Retina (tissue), 1 donor: ENCODE results near the gene DNAJC6.
"Not testable (repeated sequence)": the region's sequence is repeated elsewhere in the genome, so short reads cannot be mapped to it uniquely, and the experiment has no call there.

Experiments
- DNase-seq: peaks from one replicate; pipeline ENCODE4 v3.0.0-alpha.2; 2016

DNAJC6 gene

DNA sequence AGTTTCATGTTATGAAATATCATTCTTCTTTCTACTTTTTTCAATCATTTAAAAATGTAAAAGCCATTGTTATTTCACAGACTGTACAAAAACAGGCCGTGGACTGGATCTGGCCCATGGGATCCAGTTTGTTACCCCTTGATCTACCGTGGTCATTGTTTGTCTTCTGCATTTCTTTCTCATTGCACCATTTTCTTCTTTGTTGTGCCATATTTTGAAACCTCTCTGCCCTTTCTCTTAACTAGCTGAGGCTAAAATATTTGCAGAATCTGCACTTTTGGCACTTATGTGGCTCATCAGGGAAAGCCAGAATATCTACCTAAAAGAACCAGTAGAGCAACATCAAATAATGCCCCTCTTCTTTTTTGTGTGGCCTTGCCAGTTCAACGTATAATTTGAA, 50.5 kb downstream of the DNAJC6 start:
- DNase-seq: no peak

DNA sequence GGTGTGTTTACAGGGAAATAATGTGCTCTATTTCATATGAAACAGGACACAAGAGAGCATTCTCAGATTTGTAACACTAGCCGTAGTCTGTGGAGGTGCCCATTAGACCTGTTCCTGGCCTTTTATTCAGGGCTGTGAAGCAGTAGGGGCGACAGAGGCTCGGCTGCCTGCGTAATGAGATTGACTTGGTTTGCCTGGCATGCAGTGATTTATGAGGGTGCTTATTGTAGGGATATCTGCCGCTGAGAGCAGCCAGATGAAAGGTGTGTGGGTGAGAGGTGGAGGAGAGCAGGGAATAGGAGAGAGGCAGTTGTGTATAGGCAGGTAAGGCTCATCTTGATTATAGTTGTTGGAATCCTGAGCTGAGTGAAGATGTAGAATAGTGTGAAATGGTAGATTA, 51.3 kb downstream of the DNAJC6 start:
- no peak for DNase-seq

DNA sequence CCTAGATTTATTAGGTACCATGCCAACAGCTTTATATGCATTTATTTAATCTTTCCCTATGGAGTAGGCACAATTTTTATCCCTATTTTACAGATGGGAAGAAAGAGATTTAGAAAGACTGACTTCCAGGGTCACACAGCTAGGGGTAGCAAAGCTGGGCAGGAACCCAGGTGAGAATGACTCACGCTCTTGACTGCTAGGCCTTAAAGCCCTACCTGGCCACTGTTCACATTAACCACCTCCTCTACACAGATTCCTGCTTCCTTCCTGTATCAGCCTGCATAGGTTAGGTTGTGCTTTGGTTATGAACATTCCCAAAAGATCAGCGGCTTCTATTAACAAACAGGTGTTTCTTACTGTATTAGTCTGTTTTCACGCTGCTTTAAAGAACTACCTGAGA, 53.2 kb downstream of the DNAJC6 start:
- DNase-seq: no peak

DNA sequence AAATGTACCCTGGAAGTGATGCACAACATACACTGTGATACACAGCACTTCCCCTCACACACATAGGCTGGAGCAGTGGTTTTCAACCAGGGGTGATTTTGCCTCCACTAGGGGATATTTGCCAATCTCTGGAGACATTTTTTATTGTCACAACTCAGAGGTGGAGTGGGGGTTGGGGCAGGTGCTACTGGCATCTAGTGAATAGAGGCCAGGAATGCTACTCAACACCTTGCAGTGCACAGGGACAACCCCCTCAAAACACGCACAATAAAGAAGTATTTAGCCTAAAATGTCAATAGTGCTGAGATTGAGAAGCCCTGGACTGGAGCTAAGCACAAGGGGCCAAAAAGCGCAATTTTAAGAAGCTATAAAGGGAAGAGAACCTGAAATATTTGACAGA, 54.1 kb downstream of the DNAJC6 start:
- DNase-seq: no peak

DNA sequence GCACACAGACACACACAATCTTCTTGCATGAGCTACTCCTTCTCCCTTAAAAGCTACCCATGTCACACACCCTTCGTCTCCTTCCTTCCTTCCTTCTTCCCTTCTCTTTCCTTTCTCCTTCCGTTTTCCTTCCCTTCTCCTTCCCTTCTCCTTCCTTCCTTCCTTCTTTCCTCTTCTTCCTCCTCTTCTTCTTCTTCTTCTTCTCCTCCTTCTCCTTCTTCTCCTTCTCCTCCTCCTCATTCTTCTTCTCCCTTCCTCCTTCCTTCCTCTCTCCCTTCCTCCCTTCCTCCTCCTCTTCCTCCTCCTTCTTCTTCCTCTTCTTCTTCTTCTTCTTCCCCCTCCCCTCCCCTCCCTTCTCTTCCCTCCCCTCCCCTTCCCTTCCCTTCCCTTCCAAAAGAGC, 59.1 kb downstream of the DNAJC6 start:
- DNase-seq: no peak

DNA sequence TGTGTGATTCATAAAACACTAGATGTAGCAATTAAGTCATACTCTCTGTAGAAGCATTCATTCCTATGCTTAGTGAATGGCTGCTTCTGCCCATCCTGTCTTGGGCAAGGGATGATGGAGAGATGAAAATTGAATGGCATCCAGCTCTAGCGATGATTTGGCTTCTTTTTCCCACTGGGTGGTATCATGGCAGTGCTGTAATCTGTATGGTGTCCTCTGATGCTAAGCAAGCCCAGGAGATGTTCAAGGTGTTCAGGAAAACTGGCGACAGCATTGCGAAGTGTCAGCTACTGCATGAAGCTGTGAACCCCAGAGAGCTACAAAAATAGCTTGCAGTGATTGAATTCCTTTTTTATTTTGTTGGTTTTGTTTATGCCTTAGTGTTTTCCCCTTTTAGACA, 62.2 kb downstream of the DNAJC6 start:
- DNase-seq: no peak

DNA sequence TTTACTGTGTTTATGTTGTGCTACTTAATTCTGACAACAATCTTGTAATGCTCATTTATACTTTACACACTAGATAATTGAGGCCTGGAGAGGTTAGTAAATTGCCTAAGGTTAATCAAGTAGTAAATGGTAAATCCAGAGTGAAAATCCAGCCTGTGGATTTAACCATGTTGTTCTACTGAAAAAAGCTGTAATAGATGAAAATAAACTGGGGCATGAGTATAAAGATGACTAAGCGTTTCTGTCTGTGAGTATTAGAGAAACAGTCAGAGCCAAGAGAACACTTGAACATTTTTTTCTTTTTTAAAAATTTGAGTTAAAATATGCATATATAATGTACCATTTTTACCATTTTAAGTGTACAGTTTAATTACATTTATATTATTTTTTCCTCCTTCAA, 63.2 kb downstream of the DNAJC6 start:
- no peak for DNase-seq

DNA sequence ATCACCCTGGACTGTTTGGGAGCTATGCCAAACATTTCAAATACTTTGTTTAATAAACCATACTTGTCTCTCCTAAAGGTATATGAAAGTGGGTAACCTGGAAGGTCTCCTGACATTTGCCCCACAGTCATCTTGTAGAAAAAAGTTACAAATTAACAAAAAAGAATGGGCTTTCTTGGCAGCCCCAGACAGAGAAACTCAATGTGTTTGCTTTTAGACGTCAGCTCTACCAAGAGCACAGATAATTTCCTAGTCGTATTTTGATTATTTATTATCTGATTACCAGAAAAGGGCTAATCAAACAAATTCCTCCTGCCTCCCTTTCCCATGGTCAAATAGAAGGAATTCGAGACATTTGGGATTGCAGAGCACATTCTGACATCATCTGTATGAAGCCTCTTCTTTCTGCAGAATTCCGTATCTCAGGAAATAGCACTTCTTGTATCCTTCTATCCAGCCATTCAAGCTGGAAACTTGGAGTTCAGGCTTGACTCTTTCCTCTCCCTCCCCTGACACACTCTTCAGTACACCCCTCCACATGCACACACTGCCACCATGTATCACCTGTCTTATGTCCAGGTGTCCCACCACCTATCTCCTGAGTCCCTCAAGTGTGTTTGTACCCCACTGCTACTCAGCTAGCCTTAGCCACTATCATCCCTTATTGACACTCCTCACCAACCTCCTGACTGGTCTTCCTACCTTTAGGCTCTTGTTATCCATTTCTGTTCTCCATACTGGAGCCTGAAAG, 68.3 kb downstream of the DNAJC6 start:
- no peak for DNase-seq

DNA sequence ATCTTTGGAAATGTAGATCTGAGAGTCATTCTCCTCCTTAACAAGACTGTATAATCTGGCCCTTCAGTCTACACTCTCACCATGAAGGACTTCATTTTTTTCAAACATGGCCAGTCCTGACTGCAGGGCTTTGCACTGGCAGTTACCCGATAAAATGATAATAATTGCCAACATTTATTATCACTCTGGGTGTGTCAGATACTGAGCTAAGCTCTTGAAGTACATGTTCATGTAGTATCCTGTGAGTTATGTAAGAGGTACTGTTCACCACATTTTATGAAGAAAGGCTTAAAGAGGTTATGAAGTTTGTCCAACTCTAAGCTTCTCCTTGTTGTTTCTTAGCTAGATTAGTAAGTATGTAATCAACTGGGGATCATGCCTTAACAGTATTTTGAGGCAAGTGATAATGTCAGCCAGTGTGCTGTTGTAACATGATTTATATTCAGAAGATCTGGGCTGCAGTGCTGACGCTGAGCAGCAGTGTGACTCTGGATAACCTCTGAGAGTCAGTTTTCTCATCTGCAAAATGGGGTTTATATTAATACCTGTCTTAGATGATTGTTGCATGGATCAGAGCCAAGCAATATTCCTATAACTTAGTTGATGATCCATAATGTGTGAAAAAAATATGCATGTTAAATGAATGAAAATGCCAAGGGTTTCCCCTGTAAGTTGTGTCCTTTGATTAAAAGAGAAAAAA, 69.1 kb downstream of the DNAJC6 start:
- DNase-seq: no peak

DNA sequence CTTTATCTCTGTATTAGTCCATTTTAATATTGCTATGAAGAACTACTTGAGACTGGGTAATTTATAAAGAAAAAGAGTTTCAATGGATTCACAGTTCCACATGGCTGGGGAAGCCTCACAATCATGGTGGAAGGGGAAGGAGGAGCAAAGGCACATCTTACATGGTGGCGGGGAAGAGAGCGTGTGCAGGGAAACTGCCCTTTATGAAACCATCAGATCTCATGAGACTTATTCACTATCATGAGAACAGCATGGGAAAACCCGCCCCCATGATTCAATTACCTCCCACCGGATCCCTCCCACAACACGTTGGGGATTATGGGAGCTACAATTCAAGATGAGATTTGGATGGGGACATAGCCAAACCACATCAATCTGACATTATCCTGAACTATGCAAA, 75.1 kb downstream of the DNAJC6 start:
- not testable (repeated sequence) for DNase-seq

DNA sequence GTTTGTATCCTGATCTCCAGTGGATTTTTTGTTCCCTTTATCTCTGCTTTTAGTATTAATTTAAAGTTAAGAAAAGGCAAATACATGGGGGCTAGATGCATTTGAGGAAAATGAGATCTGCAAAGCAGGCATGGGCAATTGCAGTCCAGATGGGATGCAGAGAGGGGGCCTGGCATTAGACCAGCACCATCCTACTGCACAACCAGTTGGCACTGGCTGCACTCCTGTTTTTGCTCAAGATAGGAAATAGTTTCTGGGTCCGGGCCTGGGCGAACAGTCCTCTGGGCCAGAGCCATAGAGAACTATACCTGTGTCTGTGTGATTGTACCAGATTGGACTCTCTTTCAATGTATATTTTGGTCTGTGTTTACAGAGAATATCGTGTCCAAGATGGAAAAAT, 77.1 kb downstream of the DNAJC6 start:
- DNase-seq: no peak

DNA sequence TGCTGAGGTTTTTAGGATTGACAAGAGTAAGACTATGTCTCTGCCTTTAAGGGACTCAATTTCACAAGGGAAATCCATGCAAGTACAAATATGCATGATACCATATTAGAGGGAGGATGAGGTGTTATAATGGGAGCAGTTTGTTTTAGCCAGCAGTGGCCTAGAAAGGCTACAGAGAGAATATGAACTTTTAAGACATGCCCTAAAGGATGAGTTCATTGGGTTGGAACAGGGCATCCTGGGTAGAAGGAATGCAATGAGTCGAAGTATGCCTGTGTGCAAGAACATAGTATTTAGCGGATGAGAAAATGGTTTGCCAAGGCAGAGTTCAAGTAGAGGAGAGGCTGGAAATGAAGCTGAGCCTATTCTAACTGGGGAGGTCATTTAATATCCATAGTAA, 78.5 kb downstream of the DNAJC6 start:
- no peak for DNase-seq

DNA sequence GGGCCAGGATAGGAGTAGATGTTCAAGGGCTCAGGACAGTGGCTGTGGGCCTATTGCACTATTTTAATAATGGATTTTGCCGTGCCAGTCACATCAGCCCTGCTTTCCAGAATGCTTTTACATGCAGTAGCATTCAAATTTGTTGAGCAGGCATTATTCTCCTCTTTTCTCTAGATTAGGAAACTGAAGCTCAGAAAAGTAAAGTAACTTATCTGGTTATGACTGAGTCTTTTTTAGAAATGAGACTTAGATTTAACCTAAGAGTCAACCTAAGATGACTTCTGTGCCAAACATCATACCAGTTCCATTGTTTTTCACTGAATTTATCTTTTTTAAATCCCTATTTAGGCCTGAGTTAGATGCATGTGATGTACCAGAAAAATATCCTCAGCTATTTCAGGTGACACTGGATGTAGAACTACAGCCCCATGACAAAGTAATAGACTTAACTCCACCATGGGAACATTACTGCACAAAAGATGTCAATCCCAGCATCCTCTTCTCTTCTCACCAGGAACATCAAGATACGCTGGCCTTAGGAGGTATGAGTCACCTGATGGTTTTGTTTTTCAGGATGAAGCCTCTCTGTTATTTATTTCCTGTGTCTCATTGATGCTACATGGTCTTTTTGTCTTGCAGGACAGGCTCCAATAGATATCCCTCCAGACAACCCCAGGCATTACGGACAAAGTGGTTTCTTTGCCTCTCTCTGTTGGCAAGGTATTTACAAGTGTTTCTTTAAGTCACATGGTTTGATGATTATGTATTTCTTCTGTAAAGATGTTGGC, 79.8 kb downstream of the DNAJC6 start:
- DNase-seq: no peak

DNA sequence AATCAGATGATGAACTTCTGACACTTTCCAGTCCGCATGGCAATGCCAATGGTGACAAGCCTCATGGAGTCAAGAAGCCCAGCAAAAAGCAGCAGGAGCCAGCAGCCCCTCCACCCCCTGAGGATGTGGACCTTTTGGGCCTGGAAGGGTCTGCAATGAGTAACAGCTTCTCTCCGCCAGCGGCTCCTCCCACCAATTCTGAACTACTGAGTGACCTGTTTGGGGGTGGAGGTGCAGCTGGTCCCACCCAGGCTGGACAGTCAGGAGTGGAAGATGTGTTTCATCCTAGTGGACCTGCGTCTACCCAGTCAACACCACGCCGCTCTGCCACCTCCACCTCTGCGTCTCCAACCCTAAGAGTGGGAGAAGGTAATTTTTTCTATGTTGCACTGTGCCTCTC, 83.2 kb downstream of the DNAJC6 start:
- no peak for DNase-seq

DNA sequence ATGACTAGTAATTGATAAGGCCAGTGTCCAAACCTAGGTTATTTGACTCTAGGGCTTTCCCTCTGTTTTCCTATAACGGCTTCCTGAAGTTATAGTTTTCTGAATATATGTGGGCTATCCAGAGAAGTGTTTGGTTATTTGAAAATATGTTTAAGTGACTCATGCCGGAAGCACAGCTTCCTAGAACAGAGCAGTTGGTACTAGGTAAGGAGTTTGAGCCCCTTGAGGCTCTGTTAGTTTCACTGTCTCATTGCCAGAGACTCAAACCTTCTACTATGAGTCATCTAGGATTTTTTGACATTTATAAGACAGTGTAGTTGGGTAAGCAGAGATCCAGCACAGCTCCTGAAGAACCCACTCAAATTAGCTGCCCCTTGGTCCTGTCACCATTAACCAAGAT, 84.0 kb downstream of the DNAJC6 start:
- DNase-seq: no peak

DNA sequence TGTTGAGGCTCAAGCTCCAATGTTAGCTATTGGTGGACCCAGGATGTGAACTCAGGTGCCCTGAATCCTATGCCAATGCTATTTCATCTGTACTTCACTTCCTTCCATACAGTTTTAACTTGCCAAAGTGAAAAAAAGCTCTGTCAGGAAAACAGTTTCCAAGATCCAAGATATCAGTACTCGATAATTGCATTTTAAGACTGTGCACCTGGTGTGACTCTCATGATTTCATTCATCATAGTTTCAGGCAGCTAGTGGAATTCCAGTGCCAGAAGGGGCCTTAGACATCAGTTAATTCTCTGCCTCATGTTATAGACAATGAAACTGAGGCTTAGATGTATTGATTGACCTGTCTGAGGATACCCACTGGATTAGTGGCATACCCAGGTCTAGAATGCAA, 84.6 kb downstream of the DNAJC6 start:
- no peak for DNase-seq

DNA sequence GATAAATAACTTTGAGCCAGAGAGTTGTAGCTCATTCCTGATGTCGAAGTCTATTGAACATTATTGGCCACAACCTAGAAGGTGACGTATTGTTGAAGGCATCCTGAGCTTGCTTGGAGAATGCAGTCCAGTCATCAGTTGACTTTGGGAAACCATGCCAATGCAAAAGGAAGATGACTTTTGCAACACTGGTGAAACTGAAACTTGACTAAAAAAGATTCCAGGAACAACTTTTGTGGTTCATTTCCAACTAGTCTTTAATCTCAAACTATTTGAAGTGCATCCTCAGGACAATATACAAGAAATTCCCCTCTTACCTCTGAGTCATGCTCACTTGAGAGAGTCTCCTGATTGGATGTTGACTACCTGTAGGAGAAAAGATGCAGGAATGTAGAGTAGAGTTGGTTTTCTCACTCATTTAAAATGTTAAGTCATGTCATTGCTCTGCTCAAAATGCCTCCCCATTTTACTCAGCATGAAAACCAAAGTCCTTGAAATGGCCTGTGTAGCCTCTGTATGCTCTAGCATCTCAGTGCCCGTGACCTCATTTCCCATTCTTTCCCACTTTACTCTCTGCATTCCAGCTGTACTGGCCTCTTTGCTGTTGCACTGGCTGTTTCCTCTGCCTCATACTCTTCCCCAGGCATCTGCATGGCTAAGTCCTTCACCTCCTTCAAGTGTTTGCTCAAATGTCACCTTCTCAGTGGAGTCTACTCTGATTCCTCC, 86.7 kb downstream of the DNAJC6 start:
- no peak for DNase-seq

DNA sequence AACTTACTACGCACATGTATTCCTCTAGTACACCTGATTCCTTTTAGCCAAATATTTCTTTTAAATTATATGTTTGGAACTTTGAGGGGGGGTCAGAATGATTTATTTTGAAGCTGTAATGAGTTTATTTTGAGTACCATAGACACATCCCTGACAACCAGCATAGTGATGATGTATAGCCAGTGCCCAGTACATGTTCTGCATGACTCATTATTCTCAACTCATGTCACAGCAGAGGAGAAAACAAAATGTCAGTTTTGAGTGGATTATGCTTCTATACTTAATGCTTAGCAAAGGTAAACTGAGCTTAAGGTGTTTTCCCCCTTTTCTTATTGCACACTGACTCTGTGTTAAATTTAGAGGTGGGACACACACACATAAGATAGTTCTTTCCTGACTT, 88.7 kb downstream of the DNAJC6 start:
- DNase-seq: no peak

DNA sequence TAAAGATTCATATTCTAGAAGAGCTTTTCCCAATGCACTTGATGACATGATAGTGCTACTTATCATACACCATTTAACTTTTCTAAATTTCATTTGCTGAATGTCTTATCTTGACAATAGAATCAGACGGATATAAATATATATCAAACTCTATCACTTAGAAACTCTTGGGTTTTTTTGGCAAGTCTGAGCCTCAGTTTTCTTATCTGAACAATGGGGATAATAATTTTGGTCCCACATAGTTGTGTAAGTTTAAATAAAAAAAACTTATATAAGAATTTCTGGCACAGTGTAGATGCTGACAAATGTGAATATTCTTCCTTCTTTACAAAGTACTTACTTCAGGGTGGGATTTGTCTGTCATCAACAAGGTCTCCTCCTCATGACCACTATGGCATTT, 89.7 kb downstream of the DNAJC6 start:
- DNase-seq: no peak

DNA sequence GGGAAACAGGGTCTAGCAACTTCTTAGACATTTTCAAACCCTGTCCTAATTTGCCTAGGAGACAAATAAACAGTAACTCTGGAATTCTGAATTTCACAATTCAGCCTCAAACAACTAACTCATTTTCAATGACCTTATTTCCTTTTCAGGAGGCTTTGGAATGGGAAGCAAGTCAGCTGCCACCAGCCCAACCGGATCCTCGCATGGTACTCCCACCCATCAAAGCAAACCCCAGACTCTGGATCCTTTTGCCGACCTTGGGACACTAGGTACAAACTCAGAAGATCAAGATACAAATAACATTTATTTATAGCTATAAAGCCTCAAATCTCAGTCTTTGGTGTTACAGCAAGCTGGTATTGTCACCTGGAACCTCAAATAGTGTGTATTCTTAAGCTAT, 92.3 kb downstream of the DNAJC6 start:
- no peak for DNase-seq

DNA sequence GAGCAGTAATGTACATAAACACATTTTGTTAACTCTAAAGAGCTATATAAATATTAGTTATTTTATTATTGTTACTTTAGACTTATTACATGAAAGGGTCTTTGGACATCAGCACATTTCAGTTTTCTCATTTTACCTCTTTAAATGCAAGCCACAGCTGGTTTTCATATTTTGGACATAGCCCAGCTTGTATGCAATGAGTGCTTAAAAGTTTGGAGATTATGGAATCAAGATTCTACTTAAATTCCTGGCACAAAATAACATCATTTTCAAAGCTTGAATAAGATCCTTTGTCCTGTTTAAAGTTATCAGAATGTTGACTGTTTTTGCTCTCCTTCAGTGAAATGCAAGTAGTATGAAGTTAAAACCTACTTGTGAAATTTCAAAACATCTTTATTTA, 95.6 kb downstream of the DNAJC6 start:
- no peak for DNase-seq

DNA sequence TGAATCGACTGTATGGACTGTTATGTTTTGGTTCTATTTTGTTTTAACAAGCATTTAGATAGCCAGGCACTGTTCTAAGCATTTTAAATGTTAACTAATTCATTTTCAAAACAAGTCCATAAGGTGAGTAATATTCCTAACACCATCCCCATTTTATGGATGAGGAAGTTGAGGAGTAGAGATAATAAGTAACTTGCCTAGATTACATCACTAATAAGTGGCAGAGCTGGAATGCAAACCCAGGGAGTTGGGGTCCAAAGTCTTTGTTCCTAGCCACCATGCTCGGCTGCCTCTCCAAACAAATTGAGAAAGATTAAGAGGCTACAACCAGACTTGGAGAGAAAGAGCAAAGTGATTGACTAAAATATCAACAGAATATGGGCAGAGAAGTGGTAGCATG, 98.5 kb downstream of the DNAJC6 start:
- DNase-seq: no peak

DNA sequence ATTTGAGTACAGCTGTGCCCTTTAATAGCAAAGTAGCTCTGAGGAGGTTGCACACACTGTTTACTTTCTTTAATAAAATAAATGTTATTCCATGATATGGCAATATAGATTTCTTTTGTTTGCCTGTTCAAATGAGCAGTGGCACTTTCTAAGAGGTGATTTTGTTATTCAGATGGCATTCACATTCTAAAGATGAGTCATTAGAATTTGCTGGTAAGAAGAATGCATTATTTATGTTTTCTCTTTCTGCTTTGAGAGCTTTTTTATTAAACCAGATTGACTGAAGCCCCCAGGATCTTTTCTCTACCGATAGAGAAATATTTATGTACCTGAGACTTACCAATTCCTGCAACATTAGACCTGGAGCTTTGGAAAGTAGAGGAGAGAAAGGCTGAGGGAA, 100.0 kb downstream of the DNAJC6 start:
- no peak for DNase-seq
